MM.1S (cell line): ENCODE measurements around the gene SVIP.

Experiments
- DNase-seq: peaks from one replicate; pipeline ENCODE4 v3.0.0-alpha.2; 2015
- H2AFZ ChIP-seq: fragments of 300-600 bp; sonication (generic); 2 replicates; pipeline ENCODE4 v1.6.0; 2016; ENCODE audit warnings: antibody characterized with exemption, low read length
- H3F3A ChIP-seq: fragments of 300-600 bp; sonication (generic); 2 replicates; pipeline ENCODE4 v1.6.1; 2016; ENCODE audit warnings: mild to moderate bottlenecking, antibody characterized with exemption, low read length, moderate library complexity, mixed read lengths; ENCODE audit not compliant: insufficient read depth
- H3K27ac ChIP-seq: fragments of 300-600 bp; sonication (generic); 2 replicates; pipeline ENCODE4 v1.5.1; 2016; ENCODE audit warnings: mild to moderate bottlenecking, low read length
- H3K27me3 ChIP-seq: fragments of 300-600 bp; sonication (generic); replicated peaks from 2 replicates; pipeline ENCODE4 v1.6.0; 2016; ENCODE audit warnings: low read length; ENCODE audit not compliant: insufficient read depth
- H3K36me3 ChIP-seq: fragments of 300-600 bp; sonication (generic); replicated peaks from 2 replicates; pipeline ENCODE4 v1.6.1; 2016; ENCODE audit warnings: mild to moderate bottlenecking, low read length, mixed read lengths; ENCODE audit not compliant: insufficient read depth
- H3K4me1 ChIP-seq: fragments of 300-600 bp; sonication (generic); 2 replicates; pipeline ENCODE4 v1.6.1; 2016; ENCODE audit warnings: low read length, mixed read lengths
- H3K4me2 ChIP-seq: fragments of 300-600 bp; sonication (generic); 2 replicates; pipeline ENCODE4 v1.6.0; 2016; ENCODE audit warnings: low read depth, low read length
- H3K4me3 ChIP-seq: fragments of 300-600 bp; sonication (generic); 2 replicates; pipeline ENCODE4 v1.5.1; 2016; ENCODE audit warnings: low read length, mixed read lengths
- H3K79me2 ChIP-seq: fragments of 300-600 bp; sonication (generic); 2 replicates; pipeline ENCODE4 v1.6.1; 2016; ENCODE audit warnings: mixed run types, low read length, mixed read lengths
- H3K9ac ChIP-seq: fragments of 300-600 bp; sonication (generic); 2 replicates; pipeline ENCODE4 v1.6.1; 2016; ENCODE audit warnings: low read length, mixed read lengths
- H3K9me2 ChIP-seq: fragments of 300-600 bp; sonication (generic); replicated peaks from 2 replicates; pipeline ENCODE4 v1.6.1; 2016; ENCODE audit warnings: mild to moderate bottlenecking, low read length, mixed read lengths; ENCODE audit not compliant: insufficient read depth
- H3K9me3 ChIP-seq: fragments of 300-600 bp; sonication (generic); replicated peaks from 2 replicates; pipeline ENCODE4 v1.6.1; 2016; ENCODE audit warnings: mild to moderate bottlenecking, low read length, mixed read lengths; ENCODE audit not compliant: insufficient read depth
- H4K20me1 ChIP-seq: fragments of 300-600 bp; sonication (generic); 2 replicates; pipeline ENCODE4 v1.6.1; 2016; ENCODE audit warnings: mild to moderate bottlenecking, low read length, moderate library complexity, mixed read lengths; ENCODE audit not compliant: insufficient read depth
- CTCF ChIP-seq: fragments of 300-600 bp; sonication (generic); IDR thresholded peaks from 2 replicates; pipeline ENCODE4 v1.5.1; 2016; ENCODE audit warnings: antibody characterized with exemption, low read length, mixed read lengths
- EZH2 ChIP-seq: fragments of 300-600 bp; sonication (generic); optimal IDR thresholded peaks from 2 replicates; pipeline ENCODE3; 2017; ENCODE audit warnings: low read depth, mild to moderate bottlenecking, antibody characterized with exemption, low read length, mixed read lengths
- EZH2phosphoT487 ChIP-seq: fragments of 300-600 bp; sonication (generic); IDR thresholded peaks from 2 replicates; pipeline ENCODE4 v1.6.1; 2018; ENCODE audit warnings: antibody characterized with exemption, low read length

The SVIP gene

GRCh38 chr11:22829231-22830081 is at the start of gene SVIP:
TSS of gene SVIP (minus strand) at chr11:22829801. CDS start at chr11:22829748, 53 bp downstream.
- H2AFZ ChIP-seq: peak within 1 kb of the TSS; percentile 73
- peak within 1 kb of the TSS; percentile 90 for H3K27ac ChIP-seq
- no peaks in the 10 kb centered on the region for H3K9me2 ChIP-seq
- peaks cover 51% of the 10 kb centered on the region for H3K79me2 ChIP-seq
- peak; percentile 70 for TF ChIP-seq CTCF
- no peak for TF ChIP-seq EZH2
- peak within 1 kb of the TSS; percentile 91 for H3K9ac ChIP-seq
- H3F3A ChIP-seq: 0 out of 2 replicates have a peak, but pooled peaks cover 4% of the 10 kb centered on the region
- H3K4me1 ChIP-seq: peaks cover 10% of the 10 kb centered on the region; the same call in 1 of the 2 replicates
- no peaks in the 10 kb centered on the region for H3K9me3 ChIP-seq
- H3K27me3 ChIP-seq: no peaks in the 10 kb centered on the region
- peaks cover 9% of the 10 kb centered on the region for H3K36me3 ChIP-seq
- DNase-seq: peak; percentile 94
- no peaks in the 10 kb centered on the region for H4K20me1 ChIP-seq
- peak within 1 kb of the TSS; percentile 77 for H3K4me2 ChIP-seq
- H3K4me3 ChIP-seq: peak within 1 kb of the TSS; percentile 97

GRCh38 chr11:22878604-22879003 is 49.0 kb upstream of the SVIP start:
- H3K36me3 ChIP-seq: no peaks in the 10 kb centered on the region
- no peak overlapping the region for H3K27ac ChIP-seq
- no peak overlapping the region for H2AFZ ChIP-seq
- H3K27me3 ChIP-seq: no peaks in the 10 kb centered on the region
- no peaks in the 10 kb centered on the region for H3K9me3 ChIP-seq
- H3K79me2 ChIP-seq: no peaks in the 10 kb centered on the region
- no peak overlapping the region for H3K4me2 ChIP-seq
- no peaks in the 10 kb centered on the region for H3F3A ChIP-seq
- H4K20me1 ChIP-seq: no peaks in the 10 kb centered on the region
- H3K4me3 ChIP-seq: no peak overlapping the region
- no peaks in the 10 kb centered on the region for H3K4me1 ChIP-seq
- DNase-seq: no peak
- H3K9me2 ChIP-seq: no peaks in the 10 kb centered on the region
- no peak for TF ChIP-seq CTCF
- no peak overlapping the region for H3K9ac ChIP-seq

- no peaks in the 10 kb centered on the region for H3F3A ChIP-seq
- no peaks in the 10 kb centered on the region for H4K20me1 ChIP-seq
- no peak overlapping the region for H3K9ac ChIP-seq
- no peak for TF ChIP-seq EZH2
- TF ChIP-seq CTCF: no peak
- TF ChIP-seq EZH2phosphoT487: no peak
- no peaks in the 10 kb centered on the region for H3K79me2 ChIP-seq
- H3K36me3 ChIP-seq: no peaks in the 10 kb centered on the region
- H3K9me3 ChIP-seq: no peaks in the 10 kb centered on the region
- no peaks in the 10 kb centered on the region for H3K4me1 ChIP-seq
- H3K9me2 ChIP-seq: no peaks in the 10 kb centered on the region
- H3K27ac ChIP-seq: no peak overlapping the region
- DNase-seq: no peak
- no peak overlapping the region for H2AFZ ChIP-seq
- no peaks in the 10 kb centered on the region for H3K27me3 ChIP-seq
- no peak overlapping the region for H3K4me3 ChIP-seq
- H3K4me2 ChIP-seq: no peak overlapping the region
Observed at GRCh38 chr11:22878039-22878438, 48.4 kb upstream of the SVIP start.
